HG03520 (cell line): Measurements from ENCODE around the gene GAB1.

ENCODE experiments used
- ATAC-seq: cut with Tn5 transposase; IDR thresholded peaks from one replicate; pipeline ENCODE4 v1.9.1; 2021; ENCODE audit warnings: mild to moderate bottlenecking, moderate library complexity; ENCODE audit not compliant: unreplicated experiment

The GAB1 gene

GRCh38 chr4:143407888-143408287, 71.2 kb downstream of the GAB1 start:
- ATAC-seq, result no peak

GRCh38 chr4:143410015-143410414, 73.3 kb downstream of the GAB1 start:
- no peak for ATAC-seq

DNA sequence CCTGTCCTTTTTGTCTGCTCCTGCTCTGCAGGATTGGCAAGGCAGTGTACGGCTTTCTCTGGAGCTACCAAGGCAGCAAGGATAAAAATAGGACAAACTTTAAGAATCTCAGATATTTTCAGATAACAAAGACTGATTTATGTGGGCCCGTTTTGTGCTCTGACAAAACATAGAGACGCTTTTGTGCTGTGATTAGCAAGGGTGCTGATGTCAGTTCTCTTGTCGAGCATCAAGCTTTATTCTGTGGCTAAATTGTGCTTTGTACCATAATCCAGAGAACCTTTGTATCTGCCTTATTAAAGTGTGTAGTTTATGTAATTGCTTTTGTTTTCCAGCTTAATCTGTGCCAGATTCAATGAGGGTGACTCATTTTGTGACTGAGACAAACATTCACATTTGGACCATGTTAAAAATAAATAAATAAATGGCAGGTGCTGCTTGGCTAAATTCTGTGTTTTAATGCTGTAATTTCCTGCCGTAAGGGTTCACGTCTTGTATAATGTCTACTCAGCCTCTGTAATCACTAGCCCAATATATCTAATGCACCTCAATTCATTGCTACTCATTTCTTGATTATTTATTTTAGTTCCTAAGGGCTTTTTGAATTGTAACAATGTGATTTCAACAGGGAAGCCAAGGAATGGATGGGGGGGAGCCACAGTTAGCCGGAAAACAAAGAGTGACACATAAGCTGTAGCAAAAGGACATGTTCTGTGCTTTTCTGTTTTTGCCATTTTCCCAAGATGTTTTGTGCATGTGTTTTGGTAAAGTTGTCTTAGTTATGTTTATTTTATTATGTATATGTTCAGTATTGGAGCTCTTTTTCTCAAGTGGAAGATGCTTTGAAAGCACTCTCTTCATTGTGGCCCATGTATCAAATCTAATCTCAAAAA, 75.1 kb downstream of the GAB1 start:
- ATAC-seq, result no peak

DNA sequence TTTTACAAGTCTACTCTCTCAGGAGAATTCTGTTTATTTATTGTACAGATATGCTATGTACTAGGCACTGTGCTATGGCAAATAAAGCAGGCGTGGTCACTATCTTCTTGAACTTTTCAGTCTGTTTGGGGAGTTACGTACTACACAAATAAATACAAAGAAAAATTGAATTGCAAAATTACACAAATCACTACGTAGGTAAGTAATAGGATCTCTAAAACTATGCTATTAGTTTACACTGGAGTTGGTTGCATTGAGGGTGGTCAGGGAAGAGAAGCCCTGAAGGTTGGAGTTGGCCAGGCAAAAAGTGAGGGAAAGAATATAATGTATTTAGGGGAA, 75.7 kb downstream of the GAB1 start:
- no peak for ATAC-seq

DNA sequence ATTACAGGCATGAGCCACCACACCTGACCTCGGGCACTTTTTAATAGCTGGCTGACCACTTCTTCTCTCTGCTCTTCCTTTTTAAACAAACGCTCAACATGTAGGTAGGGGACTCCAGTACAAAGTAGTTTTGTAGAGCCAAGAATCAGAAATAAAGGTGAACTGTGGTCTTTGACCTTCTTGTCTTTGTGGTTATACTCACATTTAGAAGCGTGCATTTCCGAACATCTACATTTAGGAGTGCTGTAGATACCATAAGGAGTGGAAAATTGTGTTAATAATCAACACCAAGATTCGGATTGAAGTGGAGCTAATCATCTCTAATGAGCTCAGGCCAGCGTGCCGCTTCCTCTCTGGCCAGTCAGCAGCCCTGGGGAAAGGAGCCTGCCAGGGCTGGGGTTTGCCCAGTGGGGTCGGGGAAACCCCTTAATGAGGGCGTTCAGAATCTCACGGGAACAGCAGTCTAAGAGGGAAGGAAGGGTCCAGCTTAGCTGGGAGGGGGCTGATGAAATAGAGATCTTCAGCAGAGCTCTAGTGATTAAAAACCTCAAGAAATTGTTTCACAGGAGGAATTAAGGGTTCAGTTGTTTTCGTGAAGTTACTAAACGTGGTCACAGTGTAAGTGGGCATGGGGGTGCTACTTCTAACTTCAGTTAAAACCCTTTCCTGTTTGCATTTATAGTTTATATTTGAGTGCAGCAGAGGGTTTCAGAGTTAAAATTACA, 81.2 kb downstream of the GAB1 start:
- ATAC-seq, result peak; percentile 77

GRCh38 chr4:143420227-143420626, 83.6 kb downstream of the GAB1 start:
- no peak for ATAC-seq

DNA sequence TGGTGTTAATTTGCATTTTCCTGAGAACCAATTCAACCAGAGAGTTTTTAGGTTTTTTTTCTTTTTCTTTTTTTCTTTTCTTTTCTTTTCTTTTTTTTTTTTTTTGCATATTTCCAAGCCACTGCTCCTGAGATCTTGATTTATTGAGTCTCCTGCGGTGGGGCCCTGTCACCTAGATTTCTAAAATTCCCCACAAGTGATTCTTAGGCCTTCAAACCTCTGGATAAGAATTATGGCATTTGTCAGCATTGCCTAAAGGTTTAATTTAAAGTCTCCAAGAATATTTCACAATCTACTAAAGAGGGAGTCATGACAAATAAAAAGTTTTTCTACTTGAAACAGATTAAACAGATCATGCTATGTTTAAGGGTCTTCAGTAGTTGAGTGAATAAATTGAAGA, 84.9 kb downstream of the GAB1 start:
- no peak for ATAC-seq

DNA sequence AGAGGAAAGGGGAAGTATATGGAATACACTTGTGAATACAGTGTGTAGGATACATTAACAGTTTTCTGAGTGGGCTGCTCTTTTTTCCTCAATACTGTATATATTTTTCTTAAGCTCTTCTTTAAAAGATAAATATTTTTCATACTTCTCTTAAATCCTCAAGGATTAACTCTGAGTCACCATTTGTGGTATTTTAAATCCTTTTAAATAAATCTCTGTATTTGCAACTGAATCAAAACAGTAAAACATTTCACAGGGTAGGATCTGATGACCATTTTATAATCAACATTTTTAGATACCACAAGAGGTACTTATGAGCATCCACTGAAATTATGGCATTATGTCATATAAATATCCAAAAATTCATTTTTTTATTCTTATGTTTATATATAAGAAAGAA, 87.6 kb downstream of the GAB1 start:
- ATAC-seq, result no peak

DNA sequence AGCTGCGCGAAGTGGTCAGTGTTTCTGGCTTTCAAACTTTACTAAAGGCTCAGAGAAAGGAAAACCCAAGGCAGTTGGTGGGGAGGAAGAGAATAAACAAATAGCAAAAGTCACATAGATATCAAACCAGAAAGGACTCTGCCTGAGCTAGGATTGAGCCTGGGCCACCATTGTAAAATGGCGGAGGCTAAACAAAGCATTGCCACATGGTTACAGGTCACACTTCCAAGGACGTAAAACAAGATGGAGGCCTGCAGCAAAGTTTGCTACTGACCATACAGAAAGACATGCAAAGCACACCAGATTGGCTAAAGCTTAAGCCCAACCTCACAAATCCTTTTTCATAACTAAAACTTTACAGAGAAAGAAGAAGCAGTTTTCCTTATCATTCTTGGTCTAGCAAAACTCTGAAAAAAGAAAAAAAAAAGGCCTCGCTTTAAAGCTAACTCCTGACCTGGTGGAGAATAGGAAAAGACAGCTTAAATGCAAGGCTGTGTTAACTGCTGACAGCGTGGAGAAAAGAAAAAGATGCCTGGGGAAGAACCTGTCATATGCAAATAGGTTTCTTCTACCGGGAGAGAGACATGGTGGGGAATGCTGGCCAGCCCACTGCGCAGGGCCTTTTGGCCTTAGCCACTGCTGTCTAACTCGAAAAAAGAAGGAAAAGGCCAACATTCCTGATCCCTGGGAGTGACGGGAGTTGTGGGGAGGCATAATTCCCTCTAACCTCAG, 95.0 kb downstream of the GAB1 start:
- ATAC-seq, result no peak

GRCh38 chr4:143432258-143432591, 95.5 kb downstream of the GAB1 start:
- ATAC-seq, result no peak

GRCh38 chr4:143433231-143433630, 96.6 kb downstream of the GAB1 start:
- no peak for ATAC-seq

GRCh38 chr4:143435955-143436354, 99.3 kb downstream of the GAB1 start:
- no peak for ATAC-seq

DNA sequence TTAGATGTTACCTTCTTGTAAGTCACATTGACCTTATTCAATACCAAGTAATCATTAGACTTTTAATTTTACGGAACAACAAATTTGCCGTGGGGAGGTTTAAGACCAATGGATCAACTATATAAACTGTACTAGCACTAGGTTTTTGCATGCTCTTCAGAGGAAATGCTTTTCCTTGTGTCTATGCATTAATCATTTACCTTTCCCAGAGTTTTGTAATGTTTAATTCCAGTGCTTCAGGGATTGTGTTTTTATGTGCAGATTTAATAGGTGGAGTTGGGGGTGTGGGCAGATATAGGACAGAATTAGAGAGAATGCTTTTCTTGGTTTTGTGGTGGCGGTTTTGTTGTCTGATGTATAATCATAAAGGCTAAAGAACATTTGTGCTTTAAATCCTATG, 100.8 kb downstream of the GAB1 start:
- no peak for ATAC-seq

GRCh38 chr4:143437937-143438336, 101.3 kb downstream of the GAB1 start:
- ATAC-seq, result no peak

- no peak for ATAC-seq
Observed at GRCh38 chr4:143438710-143439109, 102.0 kb downstream of the GAB1 start.

DNA sequence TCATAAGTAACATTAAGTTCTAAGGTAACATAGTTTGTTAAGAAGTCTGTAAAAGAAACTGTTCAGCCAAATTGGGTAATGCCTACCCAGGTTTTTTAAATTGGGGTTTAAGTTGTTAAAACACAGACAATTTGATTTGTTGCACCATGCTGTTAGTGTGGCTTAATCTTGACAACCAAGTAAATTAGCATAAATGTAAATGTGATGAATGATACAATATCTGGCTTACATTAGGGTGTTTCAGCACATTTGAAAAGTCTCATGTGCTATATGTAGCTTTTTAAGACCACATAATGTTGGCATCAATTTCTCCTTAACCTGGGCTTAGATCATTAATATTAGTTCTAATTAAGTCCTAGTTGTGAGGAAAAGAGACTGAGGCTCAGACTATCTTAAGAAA, 104.4 kb downstream of the GAB1 start:
- ATAC-seq, result no peak

GRCh38 chr4:143441678-143442077, 105.0 kb downstream of the GAB1 start:
- ATAC-seq, result no peak

DNA sequence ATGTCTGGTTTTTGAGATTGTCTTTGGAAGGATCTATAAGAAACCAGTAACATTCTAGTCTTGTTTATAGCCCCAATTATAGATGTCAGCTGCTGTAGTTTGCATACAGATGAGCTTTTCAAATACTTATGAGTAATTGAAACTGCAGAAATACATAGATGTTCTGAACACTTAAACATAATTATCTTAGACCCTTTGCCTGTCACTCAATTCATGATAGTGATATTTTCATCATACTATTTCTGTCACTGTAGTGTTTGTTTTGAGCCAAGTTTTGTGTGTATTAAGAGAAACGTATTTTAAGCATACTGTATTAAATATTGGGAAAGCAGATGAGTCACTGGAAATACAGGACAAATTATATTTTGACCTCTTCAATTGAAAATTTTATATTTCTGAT, 107.1 kb downstream of the GAB1 start:
- no peak for ATAC-seq

- ATAC-seq, result no peak
Observed at GRCh38 chr4:143451186-143451585, 114.5 kb downstream of the GAB1 start.

GRCh38 chr4:143455211-143455610, 118.5 kb downstream of the GAB1 start:
- ATAC-seq, result no peak

- ATAC-seq, result no peak
Observed at GRCh38 chr4:143458966-143459365, 122.3 kb downstream of the GAB1 start.
